KOPT-K1 (cell line): ENCODE measurements around the gene ADI1.

Source experiments
- H3K27ac ChIP-seq: fragments of 200-600 bp; sonication (generic); 2 replicates; pipeline ENCODE4 v1.5.1; 2016; ENCODE audit warnings: antibody characterized with exemption, mild to moderate bottlenecking, low read depth, low read length; ENCODE audit not compliant: poor library complexity, severe bottlenecking
- H3K36me3 ChIP-seq: fragments of 200-600 bp; sonication (generic); 2 replicates; pipeline ENCODE4 v1.5.1; 2017; ENCODE audit warnings: antibody characterized with exemption, mild to moderate bottlenecking, low read length, moderate library complexity; ENCODE audit not compliant: insufficient read depth
- H3K9me3 ChIP-seq: fragments of 200-600 bp; sonication (generic); 2 replicates; pipeline ENCODE4 v1.5.1; 2017; ENCODE audit warnings: antibody characterized with exemption, low read length, mild to moderate bottlenecking; ENCODE audit not compliant: insufficient read depth, poor library complexity, severe bottlenecking

Gene ADI1

GRCh38 chr2:3482363-3482821, 36.9 kb downstream of the ADI1 start:
- Histone ChIP-seq H3K27ac (no peak overlapping the region), H3K9me3 (no peaks in the 10 kb centered on the region), H3K36me3 (peaks cover 23% of the 10 kb centered on the region)

GRCh38 chr2:3481736-3482362, 37.5 kb downstream of the ADI1 start:
- Histone ChIP-seq H3K9me3 (no peaks in the 10 kb centered on the region), H3K27ac (no peak overlapping the region), H3K36me3 (peaks cover 24% of the 10 kb centered on the region)

- Histone ChIP-seq H3K36me3 (peaks cover 31% of the 10 kb centered on the region), H3K9me3 (no peaks in the 10 kb centered on the region), H3K27ac (no peak overlapping the region)
These were observed 38.3 kb downstream of the ADI1 start for GRCh38 chr2:3481011-3481400.

- Histone ChIP-seq H3K27ac (no peak overlapping the region), H3K36me3 (peaks cover 36% of the 10 kb centered on the region), H3K9me3 (no peaks in the 10 kb centered on the region)
These were observed 38.9 kb downstream of the ADI1 start for GRCh38 chr2:3480352-3481010.

GRCh38 chr2:3479430-3480320, 39.7 kb downstream of the ADI1 start:
- Histone ChIP-seq H3K9me3 (no peaks in the 10 kb centered on the region), H3K27ac (no peak overlapping the region), H3K36me3 (peaks cover 39% of the 10 kb centered on the region)

GRCh38 chr2:3478846-3479385, 40.4 kb downstream of the ADI1 start:
- no peaks in the 10 kb centered on the region for H3K9me3 ChIP-seq
- peaks cover 47% of the 10 kb centered on the region for H3K36me3 ChIP-seq
- H3K27ac ChIP-seq, result no peak overlapping the region

GRCh38 chr2:3476985-3477327, 42.4 kb downstream of the ADI1 start:
- H3K27ac ChIP-seq, result no peak overlapping the region
- peaks cover 62% of the 10 kb centered on the region for H3K36me3 ChIP-seq
- no peaks in the 10 kb centered on the region for H3K9me3 ChIP-seq

- H3K27ac ChIP-seq, result no peak overlapping the region
- H3K36me3 ChIP-seq, result peaks cover 67% of the 10 kb centered on the region
- H3K9me3 ChIP-seq, result no peaks in the 10 kb centered on the region
These were observed 42.9 kb downstream of the ADI1 start for GRCh38 chr2:3476321-3476984.

GRCh38 chr2:3475771-3476170, 43.6 kb downstream of the ADI1 start:
- Histone ChIP-seq H3K27ac (no peak overlapping the region), H3K36me3 (peaks cover 73% of the 10 kb centered on the region), H3K9me3 (no peaks in the 10 kb centered on the region)

- Histone ChIP-seq H3K9me3 (no peaks in the 10 kb centered on the region), H3K27ac (no peak overlapping the region), H3K36me3 (peaks cover 84% of the 10 kb centered on the region)
These were observed 46.4 kb downstream of the ADI1 start for GRCh38 chr2:3472966-3473365.

GRCh38 chr2:3472296-3472695, 47.0 kb downstream of the ADI1 start:
- H3K36me3 ChIP-seq, result peaks cover 84% of the 10 kb centered on the region
- no peak overlapping the region for H3K27ac ChIP-seq
- H3K9me3 ChIP-seq, result no peaks in the 10 kb centered on the region

- Histone ChIP-seq H3K27ac (no peak overlapping the region), H3K36me3 (peaks cover 88% of the 10 kb centered on the region), H3K9me3 (no peaks in the 10 kb centered on the region)
These were observed 48.2 kb downstream of the ADI1 start for GRCh38 chr2:3470856-3471737.

- no peak overlapping the region for H3K27ac ChIP-seq
- peaks cover 88% of the 10 kb centered on the region for H3K36me3 ChIP-seq
- no peaks in the 10 kb centered on the region for H3K9me3 ChIP-seq
These were observed 49.1 kb downstream of the ADI1 start for GRCh38 chr2:3470166-3470651.

- no peak overlapping the region for H3K27ac ChIP-seq
- peaks cover 93% of the 10 kb centered on the region for H3K36me3 ChIP-seq
- H3K9me3 ChIP-seq, result no peaks in the 10 kb centered on the region
These were observed 49.8 kb downstream of the ADI1 start for GRCh38 chr2:3469486-3469885.
